HG03439 (cell line): ENCODE results near the gene MRPL42.
"Not testable (repeated sequence)": the region's sequence is repeated elsewhere in the genome, so short reads cannot be mapped to it uniquely, and the experiment has no call there.

ENCODE experiments used
- ATAC-seq: cut with Tn5 transposase; IDR thresholded peaks from one replicate; pipeline ENCODE4 v1.9.1; 2021; ENCODE audit warnings: mild to moderate bottlenecking, moderate library complexity; ENCODE audit not compliant: unreplicated experiment

The MRPL42 gene

DNA sequence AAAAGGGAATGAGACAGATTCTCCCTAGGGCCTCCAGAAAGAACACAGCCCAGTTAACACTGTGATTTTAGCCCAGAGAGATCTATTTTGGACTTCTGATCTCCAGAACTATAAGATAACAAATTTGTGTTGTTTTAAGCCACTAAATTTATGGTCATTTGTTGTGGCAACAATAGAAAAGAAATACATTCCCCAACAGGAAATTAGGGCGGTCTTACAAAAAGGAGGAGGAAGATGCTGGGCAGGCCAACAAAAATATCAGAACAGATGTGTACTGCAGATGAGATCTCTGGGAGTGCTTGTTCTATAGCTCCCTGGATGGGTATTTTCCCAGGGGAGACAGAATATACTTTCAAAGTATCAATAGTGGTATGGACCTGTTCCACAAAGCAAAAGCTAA lies 73.2 kb downstream of the MRPL42 start:
- ATAC-seq, result no peak

DNA sequence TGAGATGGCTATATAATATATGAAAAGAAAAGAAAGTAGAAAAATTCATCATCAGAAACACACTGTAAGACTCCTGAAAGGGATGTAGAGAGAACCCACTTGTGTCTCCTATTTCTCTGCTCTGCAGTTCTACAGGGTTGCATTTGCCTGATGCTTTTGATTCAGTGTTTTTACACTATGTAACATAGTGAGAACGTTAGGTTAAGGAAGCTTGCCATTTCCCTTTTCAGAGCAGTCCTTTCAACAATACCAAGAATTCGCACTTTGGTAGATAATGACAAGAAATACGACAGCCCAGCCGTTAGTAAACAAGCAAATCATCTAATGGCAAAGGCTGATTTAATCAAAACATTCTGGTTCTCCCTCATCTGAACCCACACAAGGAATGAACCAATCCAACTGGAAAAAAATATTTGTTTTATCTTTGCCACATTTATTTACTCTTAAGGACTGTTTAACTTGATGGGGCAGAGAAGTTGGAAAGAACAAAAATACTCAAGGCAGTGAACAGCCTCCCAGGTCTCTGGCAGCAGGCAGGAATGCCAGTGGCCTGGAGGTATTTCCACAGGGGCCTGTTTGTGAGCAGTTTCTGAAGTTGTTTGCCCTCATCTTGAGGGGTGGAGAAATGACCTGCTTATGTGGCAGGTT lies 74.4 kb downstream of the MRPL42 start:
- no peak for ATAC-seq

DNA sequence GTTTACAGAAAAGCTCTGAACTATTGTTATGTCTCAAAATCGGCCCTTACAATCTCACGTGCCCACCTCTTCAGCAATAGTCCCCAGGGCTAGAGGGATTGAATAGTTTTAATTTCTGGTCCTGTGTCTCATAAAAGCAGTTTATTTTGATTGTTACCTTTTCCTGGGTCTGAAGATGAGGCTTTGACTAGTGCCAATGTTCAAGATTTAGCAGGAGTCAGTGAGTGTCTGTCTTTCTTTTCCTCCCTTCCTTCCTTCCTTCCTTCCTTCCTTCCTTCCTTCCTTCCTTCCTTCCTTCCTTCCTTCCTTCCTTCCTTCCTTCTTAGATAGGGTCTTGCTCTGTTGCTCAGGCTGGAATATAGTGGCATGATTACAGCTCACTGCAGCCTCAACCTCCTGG lies 80.5 kb downstream of the MRPL42 start:
- ATAC-seq, result no peak

DNA sequence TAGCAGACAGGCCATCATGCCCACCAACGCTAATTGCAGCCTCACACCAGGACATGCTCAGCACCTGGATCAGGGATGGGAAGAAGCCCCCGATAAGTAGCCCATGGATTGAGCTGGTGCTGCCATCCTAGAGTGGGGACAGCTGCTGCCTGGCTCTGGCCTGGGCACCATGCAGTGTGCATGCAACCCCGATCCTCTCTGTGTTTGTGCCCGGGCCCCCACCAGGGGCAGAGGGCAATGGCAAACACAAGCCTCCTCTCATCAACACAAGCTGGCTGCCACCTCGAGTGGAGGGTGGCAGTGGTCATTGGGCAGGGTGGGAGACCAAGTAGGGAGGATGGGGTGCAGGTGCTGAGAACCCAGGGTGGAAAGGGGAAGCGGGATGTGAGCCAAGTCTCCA lies 81.9 kb downstream of the MRPL42 start:
- no peak for ATAC-seq

DNA sequence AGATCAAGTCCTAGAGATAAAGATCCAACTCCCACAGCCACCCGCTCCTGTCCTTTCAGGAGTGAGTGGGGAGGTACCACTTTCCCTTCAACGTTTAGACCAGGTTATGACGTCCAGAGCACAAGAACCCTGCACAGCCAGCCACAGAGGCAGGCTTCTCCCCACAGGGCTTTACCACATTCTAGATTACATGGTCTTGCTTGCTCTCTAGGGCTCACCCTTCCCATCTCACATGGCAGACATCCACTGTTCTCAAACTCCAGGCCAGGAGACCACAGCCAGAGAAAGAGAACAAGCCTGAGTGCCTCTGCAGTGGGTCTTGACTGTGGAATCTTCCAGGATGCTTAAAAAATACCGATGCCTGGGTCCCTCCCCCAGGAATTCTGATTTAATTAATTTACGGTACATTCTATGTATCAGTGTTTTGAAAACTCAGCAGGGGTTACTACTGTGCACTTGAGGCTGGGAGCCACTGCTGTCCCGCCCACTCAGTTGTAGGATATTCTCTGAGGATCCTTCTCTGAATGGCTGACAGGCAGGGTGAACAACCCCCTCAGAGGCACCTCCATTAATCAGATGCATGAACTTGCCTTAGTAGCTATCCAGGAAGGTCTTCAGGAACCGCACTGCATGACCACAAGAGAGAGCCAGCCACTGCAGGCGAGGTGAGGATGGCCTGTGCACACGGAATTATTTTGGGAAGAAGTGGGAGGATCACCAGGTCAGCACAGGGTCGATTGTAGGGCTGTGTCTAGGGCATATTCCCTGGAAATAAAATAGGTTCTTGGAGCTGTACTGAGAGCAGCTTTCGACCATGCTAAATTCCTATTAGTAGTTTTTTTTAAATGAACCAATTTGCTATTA lies 83.7 kb downstream of the MRPL42 start:
- no peak for ATAC-seq

DNA sequence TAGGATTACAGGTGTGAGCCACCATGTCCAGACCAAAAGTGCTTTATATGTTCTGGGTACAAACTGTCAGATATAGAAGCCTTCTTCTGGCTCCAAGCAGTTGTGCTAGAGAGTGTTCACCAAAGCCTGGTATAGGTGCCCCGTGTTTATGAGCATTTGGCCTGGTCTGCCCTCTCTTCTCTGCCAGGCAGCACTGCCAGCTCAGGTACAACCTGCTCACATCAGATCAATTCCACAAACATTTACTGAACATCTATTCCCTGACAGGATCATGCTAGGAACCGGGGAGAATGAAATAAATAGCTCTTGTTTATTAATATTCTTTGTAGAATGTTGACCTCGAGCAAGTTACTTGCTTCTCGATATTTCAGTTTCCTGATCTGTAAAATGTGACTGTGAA lies 85.1 kb downstream of the MRPL42 start:
- no peak for ATAC-seq

DNA sequence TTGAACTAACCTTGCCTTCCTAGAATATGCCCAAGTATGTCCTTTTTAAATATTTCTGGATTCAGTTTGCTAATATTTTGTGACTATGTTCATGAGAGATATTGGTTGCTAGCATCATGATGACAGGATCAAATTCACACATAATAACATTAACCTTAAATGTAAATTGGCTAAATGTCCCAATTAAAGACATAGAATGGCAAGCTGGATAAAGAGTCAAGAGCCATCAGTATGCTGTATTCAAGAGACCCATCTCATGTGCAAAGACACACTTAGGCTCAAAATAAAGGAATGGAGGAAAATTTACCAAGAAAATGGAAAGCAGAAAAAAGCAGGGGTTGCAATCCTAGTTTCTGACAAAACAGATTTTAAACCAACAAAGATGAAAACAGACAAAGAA lies 90.6 kb downstream of the MRPL42 start:
- ATAC-seq, result not testable (repeated sequence)

DNA sequence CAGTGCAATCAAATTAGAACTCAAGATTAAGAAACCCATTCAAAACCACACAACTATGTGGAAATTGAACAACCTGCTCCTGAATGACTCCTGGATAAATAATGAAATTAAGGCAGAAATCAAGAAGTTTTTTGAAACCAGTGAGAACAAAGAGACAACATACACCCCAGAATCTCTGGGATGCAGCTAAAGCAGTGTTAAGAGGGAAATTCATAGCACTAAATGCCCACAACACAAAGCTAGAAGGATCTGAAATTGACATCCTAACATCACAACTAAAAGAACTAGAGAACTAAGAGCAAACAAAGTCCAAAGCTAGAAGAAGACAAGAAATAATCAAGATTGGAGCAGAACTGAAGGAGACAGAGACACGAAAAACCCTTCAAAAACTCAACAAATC lies 91.4 kb downstream of the MRPL42 start:
- not testable (repeated sequence) for ATAC-seq

DNA sequence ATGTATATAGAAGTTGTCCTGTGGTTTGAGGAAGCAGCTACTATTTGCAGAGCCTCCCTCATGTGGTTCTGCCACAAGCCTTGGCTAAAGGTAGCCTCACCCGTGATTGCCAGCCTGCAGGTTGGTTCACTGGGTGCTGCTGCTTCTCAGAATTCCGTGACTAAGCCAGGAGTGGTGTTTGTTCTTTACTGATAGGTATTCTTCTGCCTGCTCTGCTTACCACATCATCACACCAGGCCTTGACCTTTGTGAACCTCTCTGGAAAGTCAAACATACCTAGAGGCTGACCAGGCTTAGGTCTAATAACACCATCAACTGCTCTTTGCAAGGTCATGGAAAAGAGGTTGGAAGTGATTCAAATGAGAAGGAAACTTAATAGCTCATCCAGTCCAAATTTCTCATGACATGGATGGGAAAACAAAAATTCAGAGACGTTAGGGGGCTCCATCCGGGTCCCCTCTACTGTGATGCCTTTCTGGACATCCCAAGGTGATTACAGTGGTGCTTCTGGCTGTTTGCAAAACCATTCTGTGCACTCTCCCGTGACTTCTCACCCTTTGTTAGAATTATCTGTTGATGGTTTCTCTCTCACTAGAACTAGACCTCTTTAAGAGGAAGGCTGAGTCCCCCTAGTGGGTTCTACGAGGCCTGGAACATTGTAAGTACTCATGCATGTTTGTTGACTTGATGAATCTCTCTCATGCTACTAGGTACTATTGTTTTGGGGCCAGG lies 96.7 kb downstream of the MRPL42 start:
- ATAC-seq, result no peak

DNA sequence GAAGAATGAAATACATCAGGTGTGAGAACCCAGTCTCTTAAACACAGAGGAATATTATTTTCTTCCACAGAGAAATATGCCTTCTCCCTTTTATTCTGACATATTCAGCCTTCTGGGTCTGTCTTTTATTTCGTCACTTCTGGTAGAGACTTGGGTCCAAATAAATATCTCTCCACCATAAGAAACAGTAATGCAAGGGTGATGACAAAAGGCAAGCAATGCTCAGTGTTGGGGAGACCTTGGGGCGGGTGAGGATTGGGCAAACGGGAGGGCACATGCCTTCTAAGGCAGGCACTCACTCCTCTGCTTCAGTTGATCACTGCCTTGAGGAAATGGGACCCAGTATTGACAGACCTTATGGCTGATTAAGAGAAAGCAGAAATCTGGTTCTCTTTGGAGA lies 98.4 kb downstream of the MRPL42 start:
- no peak for ATAC-seq
